ENCODE measurements around the gene OR2A12.

Gene OR2A12

DNA sequence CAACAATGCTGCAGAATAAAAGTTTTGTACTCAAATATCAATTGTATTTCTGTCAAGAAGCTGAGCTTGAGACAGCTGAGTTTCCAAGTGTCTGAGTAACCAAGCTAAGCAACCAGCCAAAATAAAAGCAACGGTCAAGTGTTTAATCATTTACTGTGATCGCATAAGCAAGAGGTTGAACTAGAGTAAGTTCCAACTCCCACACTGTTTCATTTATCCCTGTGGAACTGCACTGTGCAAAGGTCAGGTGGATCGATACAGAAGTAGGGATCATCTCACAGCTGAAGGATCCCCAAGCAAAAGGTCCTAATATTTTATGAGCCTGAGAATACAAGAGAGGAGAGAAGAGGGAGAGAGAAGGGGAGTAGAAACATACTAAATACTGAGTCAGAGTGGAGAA, 58.3 kb downstream of the OR2A12 start:
- Histone ChIP-seq H3K9ac (ENCODE audit: low read length in 2 of 2) (no peak overlapping the region), H3K27me3 (ENCODE audit: control insufficient read depth in 1 of 2, insufficient read depth in 2 of 2, low read length in 2 of 2) (no peaks in the 10 kb centered on the region), H3K36me3 (ENCODE audit: control insufficient read depth in 2 of 2, insufficient read depth in 2 of 2, low read length in 2 of 2) (no peaks in the 10 kb centered on the region), H3K9me3 (ENCODE audit: control insufficient read depth in 2 of 2, low read length in 2 of 2) (peaks cover 6 to 9% of the 10 kb centered on the region in 2 donors), H3K4me3 (ENCODE audit: low read length in 2 of 2) (no peak overlapping the region), H3K4me1 (ENCODE audit: control insufficient read depth, insufficient read depth, low read length) (no peaks in the 10 kb centered on the region), H3K27ac (ENCODE audit: low read length) (no peak overlapping the region)

GRCh38 chr7:144148224-144148827, 62.2 kb downstream of the OR2A12 start:
- no peak overlapping the region for H3K4me3 ChIP-seq (ENCODE audit: low read length in 2 of 2)
- no peak overlapping the region for H3K9ac ChIP-seq (ENCODE audit: low read length in 2 of 2)
- no peaks in the 10 kb centered on the region for H3K27me3 ChIP-seq (ENCODE audit: control insufficient read depth in 1 of 2, insufficient read depth in 2 of 2, low read length in 2 of 2)
- no peak overlapping the region for H3K27ac ChIP-seq (ENCODE audit: low read length)
- no peaks in the 10 kb centered on the region for H3K36me3 ChIP-seq (ENCODE audit: control insufficient read depth in 2 of 2, insufficient read depth in 2 of 2, low read length in 2 of 2)
- H3K9me3 ChIP-seq (ENCODE audit: control insufficient read depth in 2 of 2, low read length in 2 of 2) = peaks cover 6 to 9% of the 10 kb centered on the region in 2 donors
- H3K4me1 ChIP-seq (ENCODE audit: control insufficient read depth, insufficient read depth, low read length) = no peaks in the 10 kb centered on the region

All from stomach smooth muscle (tissue), 2 donors.